Measurements from ENCODE around the gene CNN2.

DNA sequence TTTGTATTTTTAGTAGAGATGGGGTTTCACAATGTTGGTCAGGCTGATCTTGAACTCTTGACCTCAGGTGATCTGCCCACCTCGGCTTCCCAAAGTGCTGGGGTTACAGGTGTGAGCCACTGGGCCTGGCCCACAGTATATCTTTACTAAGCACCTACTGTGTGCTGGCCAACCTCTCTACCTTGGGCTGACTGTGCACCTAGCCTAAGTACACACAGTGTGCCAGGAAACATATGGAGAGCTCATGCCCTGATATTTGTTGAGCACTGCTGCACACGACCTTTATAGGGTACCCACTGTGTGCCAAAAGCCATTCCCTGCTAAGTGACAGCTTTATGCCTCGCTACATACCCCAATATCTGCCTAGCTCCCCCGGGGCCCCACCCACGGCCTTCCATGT, 34.3 kb downstream of the CNN2 start:
- no peak for TF ChIP-seq ZNF121 (CRISPR knock-in tag; IDR thresholded peaks at IDR 0.05)
- TF ChIP-seq PPARG (CRISPR knock-in tag; conservative IDR thresholded peaks at IDR 0.05), result no peak
- TF ChIP-seq POLR2G (IDR thresholded peaks at IDR 0.05; ENCODE audit: low read depth, low read length), result no peak
- TF ChIP-seq ZBTB7A (CRISPR knock-in tag; IDR thresholded peaks at IDR 0.05), result no peak
- no peak for TF ChIP-seq NCOA5 (CRISPR knock-in tag; IDR thresholded peaks at IDR 0.05)
- TF ChIP-seq KLF16 (CRISPR knock-in tag; IDR thresholded peaks at IDR 0.05), result no peak
- TF ChIP-seq, protein P1, sequence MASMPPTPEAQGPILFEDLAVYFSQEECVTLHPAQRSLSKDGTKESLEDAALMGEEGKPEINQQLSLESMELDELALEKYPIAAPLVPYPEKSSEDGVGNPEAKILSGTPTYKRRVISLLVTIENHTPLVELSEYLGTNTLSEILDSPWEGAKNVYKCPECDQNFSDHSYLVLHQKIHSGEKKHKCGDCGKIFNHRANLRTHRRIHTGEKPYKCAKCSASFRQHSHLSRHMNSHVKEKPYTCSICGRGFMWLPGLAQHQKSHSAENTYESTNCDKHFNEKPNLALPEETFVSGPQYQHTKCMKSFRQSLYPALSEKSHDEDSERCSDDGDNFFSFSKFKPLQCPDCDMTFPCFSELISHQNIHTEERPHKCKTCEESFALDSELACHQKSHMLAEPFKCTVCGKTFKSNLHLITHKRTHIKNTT (CRISPR knock-in tag; IDR thresholded peaks at IDR 0.05), result no peak
- TF ChIP-seq ZBTB8A (CRISPR knock-in tag; IDR thresholded peaks at IDR 0.05; ENCODE audit: borderline replicate concordance, low read depth), result no peak
- TF ChIP-seq JUND (CRISPR knock-in tag; IDR thresholded peaks at IDR 0.05), result no peak
- TF ChIP-seq ZNF335 (CRISPR knock-in tag; IDR thresholded peaks at IDR 0.05), result no peak
- TF ChIP-seq CREB1 (IDR thresholded peaks at IDR 0.05), result no peak
- no peak for TF ChIP-seq CREB1 (CRISPR knock-in tag; IDR thresholded peaks at IDR 0.05)
- TF ChIP-seq KLF13 (CRISPR knock-in tag; IDR thresholded peaks at IDR 0.05), result no peak

All from HepG2 (cell line).